PFSK-1 (cell line): ENCODE results near the gene ADNP.

Source experiments
- FOXP2 ChIP-seq: optimal IDR thresholded peaks from 2 replicates; pipeline ENCODE3; 2011; ENCODE audit warnings: borderline replicate concordance, control low read depth, inconsistent platforms; ENCODE audit not compliant: insufficient read depth; ENCODE audit errors: extremely low read length, extremely low read depth
- POLR2AphosphoS5 ChIP-seq: IDR thresholded peaks from 2 replicates; pipeline ENCODE4 v1.6.1; 2012; ENCODE audit warnings: low read depth, mild to moderate bottlenecking, control low read depth, low read length, moderate library complexity
- REST ChIP-seq, 2 experiments: IDR thresholded peaks; 2 replicates each; pipeline versions ENCODE4 v1.6.1 to v1.8.0; 2011 to 2012; ENCODE audit warnings: low read depth in 2 of 2, low read length in 2 of 2, control low read depth in 1 of 2, inconsistent platforms in 1 of 2, mild to moderate bottlenecking in 1 of 2, moderate library complexity in 1 of 2; ENCODE audit not compliant: insufficient read depth in 1 of 2
- SIN3A ChIP-seq: IDR thresholded peaks from 2 replicates; pipeline ENCODE4 v1.6.1; 2012; ENCODE audit warnings: mild to moderate bottlenecking, low read length, moderate library complexity, borderline replicate concordance; ENCODE audit not compliant: insufficient read depth

DNA sequence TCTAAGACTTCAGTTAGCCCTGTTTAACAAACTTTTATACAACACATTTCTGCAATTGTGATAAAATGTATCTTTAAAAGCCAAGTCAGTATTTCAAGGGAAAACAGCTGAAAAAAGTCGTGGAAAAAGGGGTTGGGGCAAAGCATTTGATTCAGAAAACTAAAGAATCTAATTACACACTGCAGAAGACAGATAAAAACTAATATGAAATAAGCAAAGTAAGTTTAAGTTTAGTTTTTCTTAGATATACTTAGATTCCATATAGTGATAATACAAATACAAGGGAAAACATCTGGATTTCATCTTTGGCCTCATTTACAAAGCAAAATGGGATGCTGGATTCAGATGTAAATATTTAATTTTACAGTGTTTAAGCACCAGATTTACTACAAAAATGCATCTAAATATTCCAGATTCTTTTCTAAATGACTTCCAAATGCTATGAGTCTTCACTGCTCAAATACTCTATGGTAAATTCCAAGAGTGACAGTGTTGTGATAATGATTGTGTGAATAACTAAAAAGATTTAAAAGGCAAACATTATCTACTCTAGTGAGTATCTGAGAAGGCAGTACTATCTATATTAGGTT is 1.5 kb upstream of the ADNP start:
- TF ChIP-seq POLR2AphosphoS5 = no peak
- no peak for TF ChIP-seq SIN3A
- TF ChIP-seq REST (IDR thresholded peaks at IDR 0.05; ENCODE audit: insufficient read depth in 1 of 2, low read depth in 2 of 2, low read length in 2 of 2) = no peak
- no peak for TF ChIP-seq FOXP2
